Measurements from ENCODE around the gene PLAAT2. TPM values are rescaled to one million over a fixed set of nuclear protein-coding genes. Genes with fewer than 3 reads are reported as not detected.

Gene PLAAT2
- total and polyA plus RNA-seq, 4 donors = 0.32 to 0.44 TPM; not detected in 2

DNA sequence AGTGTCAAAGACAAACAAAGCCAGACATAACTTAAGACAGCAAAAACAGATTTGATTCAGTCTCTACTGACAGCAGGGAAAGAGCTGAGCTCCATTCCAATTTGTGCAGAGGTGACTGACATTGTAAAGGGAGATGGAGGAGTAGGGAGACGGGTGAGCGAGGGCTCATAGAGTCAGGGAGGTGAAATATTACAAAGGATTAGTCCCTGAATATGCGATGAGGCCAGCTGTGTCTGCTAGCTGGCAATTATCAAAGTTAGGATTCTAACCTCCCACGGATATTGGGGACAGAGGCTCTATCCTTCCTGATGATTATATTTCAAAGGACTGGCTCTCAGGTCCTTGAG, 8.3 kb downstream of the PLAAT2 start:
- DNase-seq (ENCODE audit: low spot score) = no peak
- no peak overlapping the region for H3K4me3 ChIP-seq (ENCODE audit: low read depth in 1 of 3, low read length in 3 of 3)
- TF ChIP-seq, protein P1, sequence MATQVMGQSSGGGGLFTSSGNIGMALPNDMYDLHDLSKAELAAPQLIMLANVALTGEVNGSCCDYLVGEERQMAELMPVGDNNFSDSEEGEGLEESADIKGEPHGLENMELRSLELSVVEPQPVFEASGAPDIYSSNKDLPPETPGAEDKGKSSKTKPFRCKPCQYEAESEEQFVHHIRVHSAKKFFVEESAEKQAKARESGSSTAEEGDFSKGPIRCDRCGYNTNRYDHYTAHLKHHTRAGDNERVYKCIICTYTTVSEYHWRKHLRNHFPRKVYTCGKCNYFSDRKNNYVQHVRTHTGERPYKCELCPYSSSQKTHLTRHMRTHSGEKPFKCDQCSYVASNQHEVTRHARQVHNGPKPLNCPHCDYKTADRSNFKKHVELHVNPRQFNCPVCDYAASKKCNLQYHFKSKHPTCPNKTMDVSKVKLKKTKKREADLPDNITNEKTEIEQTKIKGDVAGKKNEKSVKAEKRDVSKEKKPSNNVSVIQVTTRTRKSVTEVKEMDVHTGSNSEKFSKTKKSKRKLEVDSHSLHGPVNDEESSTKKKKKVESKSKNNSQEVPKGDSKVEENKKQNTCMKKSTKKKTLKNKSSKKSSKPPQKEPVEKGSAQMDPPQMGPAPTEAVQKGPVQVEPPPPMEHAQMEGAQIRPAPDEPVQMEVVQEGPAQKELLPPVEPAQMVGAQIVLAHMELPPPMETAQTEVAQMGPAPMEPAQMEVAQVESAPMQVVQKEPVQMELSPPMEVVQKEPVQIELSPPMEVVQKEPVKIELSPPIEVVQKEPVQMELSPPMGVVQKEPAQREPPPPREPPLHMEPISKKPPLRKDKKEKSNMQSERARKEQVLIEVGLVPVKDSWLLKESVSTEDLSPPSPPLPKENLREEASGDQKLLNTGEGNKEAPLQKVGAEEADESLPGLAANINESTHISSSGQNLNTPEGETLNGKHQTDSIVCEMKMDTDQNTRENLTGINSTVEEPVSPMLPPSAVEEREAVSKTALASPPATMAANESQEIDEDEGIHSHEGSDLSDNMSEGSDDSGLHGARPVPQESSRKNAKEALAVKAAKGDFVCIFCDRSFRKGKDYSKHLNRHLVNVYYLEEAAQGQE (IDR thresholded peaks at IDR 0.05) = no peak
- no peak for TF ChIP-seq YY1 (IDR thresholded peaks at IDR 0.05)
- TF ChIP-seq, protein P2, sequence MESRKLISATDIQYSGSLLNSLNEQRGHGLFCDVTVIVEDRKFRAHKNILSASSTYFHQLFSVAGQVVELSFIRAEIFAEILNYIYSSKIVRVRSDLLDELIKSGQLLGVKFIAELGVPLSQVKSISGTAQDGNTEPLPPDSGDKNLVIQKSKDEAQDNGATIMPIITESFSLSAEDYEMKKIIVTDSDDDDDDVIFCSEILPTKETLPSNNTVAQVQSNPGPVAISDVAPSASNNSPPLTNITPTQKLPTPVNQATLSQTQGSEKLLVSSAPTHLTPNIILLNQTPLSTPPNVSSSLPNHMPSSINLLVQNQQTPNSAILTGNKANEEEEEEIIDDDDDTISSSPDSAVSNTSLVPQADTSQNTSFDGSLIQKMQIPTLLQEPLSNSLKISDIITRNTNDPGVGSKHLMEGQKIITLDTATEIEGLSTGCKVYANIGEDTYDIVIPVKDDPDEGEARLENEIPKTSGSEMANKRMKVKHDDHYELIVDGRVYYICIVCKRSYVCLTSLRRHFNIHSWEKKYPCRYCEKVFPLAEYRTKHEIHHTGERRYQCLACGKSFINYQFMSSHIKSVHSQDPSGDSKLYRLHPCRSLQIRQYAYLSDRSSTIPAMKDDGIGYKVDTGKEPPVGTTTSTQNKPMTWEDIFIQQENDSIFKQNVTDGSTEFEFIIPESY (IDR thresholded peaks at IDR 0.05) = no peak
- no peak for TF ChIP-seq FOXA2 (IDR thresholded peaks at IDR 0.05)
- TF ChIP-seq NR2F2 (IDR thresholded peaks at IDR 0.05) = no peak
- TF ChIP-seq HNF4G (IDR thresholded peaks at IDR 0.05) = no peak
- TF ChIP-seq, protein P3, sequence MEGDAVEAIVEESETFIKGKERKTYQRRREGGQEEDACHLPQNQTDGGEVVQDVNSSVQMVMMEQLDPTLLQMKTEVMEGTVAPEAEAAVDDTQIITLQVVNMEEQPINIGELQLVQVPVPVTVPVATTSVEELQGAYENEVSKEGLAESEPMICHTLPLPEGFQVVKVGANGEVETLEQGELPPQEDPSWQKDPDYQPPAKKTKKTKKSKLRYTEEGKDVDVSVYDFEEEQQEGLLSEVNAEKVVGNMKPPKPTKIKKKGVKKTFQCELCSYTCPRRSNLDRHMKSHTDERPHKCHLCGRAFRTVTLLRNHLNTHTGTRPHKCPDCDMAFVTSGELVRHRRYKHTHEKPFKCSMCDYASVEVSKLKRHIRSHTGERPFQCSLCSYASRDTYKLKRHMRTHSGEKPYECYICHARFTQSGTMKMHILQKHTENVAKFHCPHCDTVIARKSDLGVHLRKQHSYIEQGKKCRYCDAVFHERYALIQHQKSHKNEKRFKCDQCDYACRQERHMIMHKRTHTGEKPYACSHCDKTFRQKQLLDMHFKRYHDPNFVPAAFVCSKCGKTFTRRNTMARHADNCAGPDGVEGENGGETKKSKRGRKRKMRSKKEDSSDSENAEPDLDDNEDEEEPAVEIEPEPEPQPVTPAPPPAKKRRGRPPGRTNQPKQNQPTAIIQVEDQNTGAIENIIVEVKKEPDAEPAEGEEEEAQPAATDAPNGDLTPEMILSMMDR (IDR thresholded peaks at IDR 0.05; ENCODE audit: low read depth, low read length, missing input control) = no peak
- TF ChIP-seq RAD21 (IDR thresholded peaks at IDR 0.05) = no peak
- TF ChIP-seq JUND (IDR thresholded peaks at IDR 0.05) = no peak
- no peak for TF ChIP-seq ATF3 (IDR thresholded peaks at IDR 0.05)
- TF ChIP-seq EGR1 (IDR thresholded peaks at IDR 0.05; ENCODE audit: low read depth in 2 of 2) = no peak
- no peak for TF ChIP-seq HNF4A (conservative IDR thresholded peaks at IDR 0.05)
- H3K27me3 ChIP-seq (ENCODE audit: control insufficient read depth in 4 of 4, insufficient read depth in 4 of 4, low read length in 3 of 4) = no peaks in the 10 kb centered on the region
- WGBS = 89% methylated on average over 4 of the region's 4 CpGs
- H3K4me1 ChIP-seq (ENCODE audit: control insufficient read depth in 4 of 4, insufficient read depth in 4 of 4, low read length in 3 of 4) = no peaks in the 10 kb centered on the region
- no peak overlapping the region for H3K9ac ChIP-seq (ENCODE audit: low read depth in 1 of 2, low read length in 2 of 2)
- no peak overlapping the region for H3K27ac ChIP-seq (ENCODE audit: low read depth in 1 of 2, low read length in 2 of 2)
- H3K36me3 ChIP-seq (ENCODE audit: control insufficient read depth in 4 of 4, insufficient read depth in 3 of 4, low read depth in 1 of 4, low read length in 3 of 4) = no peaks in the 10 kb centered on the region
- H3K9me3 ChIP-seq (ENCODE audit: control insufficient read depth in 4 of 4, low read length in 3 of 4) = no peaks in the 10 kb centered on the region

GRCh38 chr11:63553759-63554158, 9.4 kb downstream of the PLAAT2 start:
- TF ChIP-seq FOXA2 (IDR thresholded peaks at IDR 0.05) (no peak), ATF3 (IDR thresholded peaks at IDR 0.05) (no peak), YY1 (IDR thresholded peaks at IDR 0.05) (no peak)
- H3K9ac ChIP-seq (ENCODE audit: low read depth in 1 of 2, low read length in 2 of 2) = no peak overlapping the region
- 73% methylated on average over 8 of the region's 8 CpGs for WGBS
- H3K27ac ChIP-seq (ENCODE audit: low read depth in 1 of 2, low read length in 2 of 2) = no peak overlapping the region
- H3K4me1 ChIP-seq (ENCODE audit: control insufficient read depth in 4 of 4, insufficient read depth in 4 of 4, low read length in 3 of 4) = no peaks in the 10 kb centered on the region
- no peaks in the 10 kb centered on the region for H3K27me3 ChIP-seq (ENCODE audit: control insufficient read depth in 4 of 4, insufficient read depth in 4 of 4, low read length in 3 of 4)
- H3K36me3 ChIP-seq (ENCODE audit: control insufficient read depth in 4 of 4, insufficient read depth in 3 of 4, low read depth in 1 of 4, low read length in 3 of 4) = no peaks in the 10 kb centered on the region
- H3K9me3 ChIP-seq (ENCODE audit: control insufficient read depth in 4 of 4, low read length in 3 of 4) = no peaks in the 10 kb centered on the region
- DNase-seq (ENCODE audit: low spot score) = no peak
- H3K4me3 ChIP-seq (ENCODE audit: low read depth in 1 of 3, low read length in 3 of 3) = no peak overlapping the region
